GM23248 (cell line): ENCODE results near the gene CTSF. TPM values are rescaled to one million over a fixed set of nuclear protein-coding genes. Genes with fewer than 3 reads are reported as not detected.

Experiments used
- DNase-seq: peaks from one replicate; pipeline ENCODE4 v3.0.0-alpha.2; 2015
- H2AFZ ChIP-seq: fragments of 200-600 bp; sonication (generic); 2 replicates; pipeline ENCODE4 v1.6.1; 2016; ENCODE audit warnings: antibody characterized with exemption
- H3F3A ChIP-seq: fragments of 200-600 bp; sonication (generic); 2 replicates; pipeline ENCODE4 v1.6.1; 2016; ENCODE audit warnings: mild to moderate bottlenecking, antibody characterized with exemption, mixed run types; ENCODE audit not compliant: insufficient read depth
- H3K27ac ChIP-seq: fragments of 200-600 bp; sonication (generic); 2 replicates; pipeline ENCODE4 v1.5.1; 2016; ENCODE audit warnings: mild to moderate bottlenecking
- H3K27me3 ChIP-seq: fragments of 200-600 bp; sonication (generic); replicated peaks from 2 replicates; pipeline ENCODE4 v1.6.1; 2016; ENCODE audit warnings: mild to moderate bottlenecking; ENCODE audit not compliant: insufficient read depth
- H3K36me3 ChIP-seq: fragments of 200-600 bp; sonication (generic); 2 replicates; pipeline ENCODE4 v1.6.1; 2016; ENCODE audit warnings: low read depth, mild to moderate bottlenecking
- H3K4me1 ChIP-seq: fragments of 200-600 bp; sonication (generic); 2 replicates; pipeline ENCODE4 v1.6.1; 2016; ENCODE audit warnings: mild to moderate bottlenecking; ENCODE audit not compliant: insufficient read depth
- H3K4me2 ChIP-seq: fragments of 200-600 bp; sonication (generic); one replicate; pipeline ENCODE4 v1.6.1; 2016; ENCODE audit warnings: mild to moderate bottlenecking; ENCODE audit not compliant: unreplicated experiment
- H3K4me3 ChIP-seq: fragments of 200-600 bp; sonication (generic); 2 replicates; pipeline ENCODE4 v1.5.1; 2016; ENCODE audit warnings: mild to moderate bottlenecking
- H3K79me2 ChIP-seq: fragments of 200-600 bp; sonication (generic); 2 replicates; pipeline ENCODE4 v1.6.1; 2016; ENCODE audit warnings: mild to moderate bottlenecking; ENCODE audit not compliant: insufficient read depth
- H3K9ac ChIP-seq: fragments of 200-600 bp; sonication (generic); 2 replicates; pipeline ENCODE4 v1.6.1; 2016; ENCODE audit warnings: mild to moderate bottlenecking
- H3K9me2 ChIP-seq: fragments of 200-600 bp; sonication (generic); 2 replicates; pipeline ENCODE4 v1.6.1; 2016; ENCODE audit warnings: mixed run types, mild to moderate bottlenecking, moderate library complexity; ENCODE audit not compliant: insufficient read depth
- H3K9me3 ChIP-seq: fragments of 200-600 bp; sonication (generic); one replicate; pipeline ENCODE4 v1.6.1; 2017; ENCODE audit warnings: low read depth
- H4K20me1 ChIP-seq: fragments of 200-600 bp; sonication (generic); 2 replicates; pipeline ENCODE4 v1.6.0; 2016; ENCODE audit not compliant: insufficient read depth
- EZH2 ChIP-seq: fragments of 200-600 bp; sonication (generic); IDR thresholded peaks from 2 replicates; pipeline ENCODE4 v1.6.1; 2018; ENCODE audit warnings: antibody characterized with exemption, mild to moderate bottlenecking; ENCODE audit not compliant: insufficient read depth, poor library complexity, severe bottlenecking
- EZH2phosphoT487 ChIP-seq: fragments of 200-600 bp; sonication (generic); IDR thresholded peaks from 2 replicates; pipeline ENCODE4 v1.6.1; 2018; ENCODE audit warnings: antibody characterized with exemption, moderate library complexity, mild to moderate bottlenecking, low read depth; ENCODE audit not compliant: insufficient read depth
- WGBS, 2 experiments: methylation state at CpG; one replicate each; pipeline ENCODE4 v1.1.6; 2015 to 2017; ENCODE audit warnings: low lambda C conversion rate in 2 of 2, low coverage in 1 of 2; ENCODE audit errors: missing lambda C conversion rate in 2 of 2; 5-methylcytosine and 5-hydroxymethylcytosine counted together
- in situ Hi-C: fragments of 300-500 bp; cut with MboI; formaldehyde crosslinking; loops from 2 replicates; pipeline ENCODE4 v1.15.0; 2020
- polyA plus RNA-seq: library from polyadenylated mRNA; unstranded; fragments of >200 nt; fragmentation: Nextera tagmentation; extraction: Ambion mirVana; gene quantifications from 2 replicates; pipeline ENCODE4 v1.2.1, GENCODE V29; 2016
- total RNA-seq: library from RNA; depleted of rRNA; stranded (reverse); fragments of >200 nt; shearing (Covaris generic); gene quantifications from 2 replicates; pipeline ENCODE4 v1.2.3, GENCODE V29; 2014

The CTSF gene
- total and polyA plus RNA-seq, 2 experiments from 2014 or later = 59.2 to 72.6 TPM

- in situ Hi-C loops = no loop called here
- Histone ChIP-seq H2AFZ (no peak overlapping the region), H3K4me2 (no peak overlapping the region), H3K79me2 (no peaks in the 10 kb centered on the region), H3K9me2 (no peaks in the 10 kb centered on the region), H3K27me3 (peaks cover 9% of the 10 kb centered on the region), H3F3A (no peaks in the 10 kb centered on the region), H3K36me3 (no peaks in the 10 kb centered on the region), H3K4me1 (no peaks in the 10 kb centered on the region), H3K9me3 (no peaks in the 10 kb centered on the region), H3K9ac (no peak overlapping the region), H3K4me3 (no peak overlapping the region), H4K20me1 (no peaks in the 10 kb centered on the region), H3K27ac (no peak overlapping the region)
- no peak for DNase-seq
- TF ChIP-seq EZH2phosphoT487 (no peak), EZH2 (no peak)
- 17 to 19% methylated on average over 2 to 3 of the region's 3 CpGs for WGBS, 2 experiments
Measured at GRCh38 chr11:66555416-66555815, 13.0 kb downstream of the CTSF start.

- Histone ChIP-seq H3K27me3 (peaks cover 9% of the 10 kb centered on the region), H3K27ac (no peak overlapping the region), H3K9me3 (no peaks in the 10 kb centered on the region), H3K4me3 (no peak overlapping the region), H3K79me2 (no peaks in the 10 kb centered on the region), H3K4me1 (no peaks in the 10 kb centered on the region), H3K36me3 (no peaks in the 10 kb centered on the region), H3K9ac (no peak overlapping the region), H3K4me2 (no peak overlapping the region), H3K9me2 (no peaks in the 10 kb centered on the region), H3F3A (no peaks in the 10 kb centered on the region), H2AFZ (no peak overlapping the region), H4K20me1 (no peaks in the 10 kb centered on the region)
- TF ChIP-seq EZH2 (no peak), EZH2phosphoT487 (no peak)
- WGBS, 2 experiments = 53 to 57% methylated on average over 5 of the region's 5 CpGs
- no peak for DNase-seq
- in situ Hi-C loops = no loop called here
Measured at GRCh38 chr11:66554602-66555001, 13.8 kb downstream of the CTSF start.

GRCh38 chr11:66550887-66551286 lies 17.5 kb downstream of the CTSF start:
- Histone ChIP-seq H3K9me3 (no peaks in the 10 kb centered on the region), H3K4me1 (no peaks in the 10 kb centered on the region), H3K4me2 (no peak overlapping the region), H3K36me3 (no peaks in the 10 kb centered on the region), H3K9ac (no peak overlapping the region), H3K79me2 (no peaks in the 10 kb centered on the region), H3K27ac (no peak overlapping the region), H2AFZ (no peak overlapping the region), H3K9me2 (no peaks in the 10 kb centered on the region), H4K20me1 (no peaks in the 10 kb centered on the region), H3K27me3 (no peaks in the 10 kb centered on the region), H3K4me3 (no peak overlapping the region), H3F3A (no peaks in the 10 kb centered on the region)
- 54 to 59% methylated on average over 4 of the region's 4 CpGs for WGBS, 2 experiments
- no peak for TF ChIP-seq EZH2phosphoT487
- no peak for TF ChIP-seq EZH2
- in situ Hi-C loops = no loop called here
- no peak for DNase-seq

- Histone ChIP-seq H3K9me2 (no peaks in the 10 kb centered on the region), H2AFZ (no peak overlapping the region), H3K27me3 (no peaks in the 10 kb centered on the region), H3K36me3 (no peaks in the 10 kb centered on the region), H3F3A (no peaks in the 10 kb centered on the region), H3K9me3 (no peaks in the 10 kb centered on the region), H3K9ac (no peak overlapping the region), H3K4me2 (no peak overlapping the region), H3K4me1 (peaks cover 6% of the 10 kb centered on the region; the same call in 1 of the 2 replicates), H4K20me1 (no peaks in the 10 kb centered on the region), H3K79me2 (peaks cover 7% of the 10 kb centered on the region; the same call in 1 of the 2 replicates), H3K27ac (no peak overlapping the region), H3K4me3 (no peak overlapping the region)
- TF ChIP-seq EZH2 (no peak), EZH2phosphoT487 (no peak)
- 85 to 92% methylated on average over 3 of the region's 3 CpGs for WGBS, 2 experiments
- DNase-seq = no peak
- in situ Hi-C loops = no loop called here
Measured at GRCh38 chr11:66549696-66550095, 18.7 kb downstream of the CTSF start.
